Measurements from ENCODE around the gene PTTG2.

- TF ChIP-seq GATA2 (IDR thresholded peaks at IDR 0.05; ENCODE audit: low read depth, low read length), result no peak
- no peak for TF ChIP-seq GATA3 (IDR thresholded peaks at IDR 0.05; ENCODE audit: low read depth, low read length)
Observed at GRCh38 chr4:37953156-37953555, 7.0 kb upstream of the PTTG2 start.

All from SH-SY5Y (cell line).